Activated T-cell treated with anti-CD3 and anti-CD28 coated beads, Interleukin-2, amount 50 U/mL, for 48 hours (primary cell): ENCODE measurements around the gene CEMIP.

ENCODE experiments used
- DNase-seq, 2 experiments: peaks; one replicate each; pipeline ENCODE4 v3.0.0-alpha.2; 2020

Gene CEMIP

GRCh38 chr15:80966431-80967197 lies 187.4 kb downstream of the CEMIP start:
- no peak for DNase-seq

DNA sequence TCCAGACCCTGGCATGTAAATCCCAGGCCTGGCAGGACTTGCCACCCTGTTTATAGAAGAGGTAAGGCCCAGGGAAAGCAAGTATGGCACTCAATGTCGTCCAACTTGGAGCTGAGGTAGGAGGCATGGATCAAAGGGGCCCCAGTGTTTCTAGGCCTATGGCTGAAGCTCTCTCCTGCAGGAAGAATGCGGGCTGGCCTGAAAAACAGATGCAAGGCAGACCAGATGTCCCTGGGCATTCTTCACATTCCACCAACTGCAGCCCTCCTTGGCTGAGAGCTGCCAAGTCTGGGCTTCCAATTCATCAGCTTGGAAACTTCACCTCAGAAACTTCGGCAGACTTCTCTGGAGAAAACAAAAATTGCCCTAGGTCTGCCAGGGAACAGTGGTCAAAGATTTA lies 188.3 kb downstream of the CEMIP start:
- DNase-seq: no peak

GRCh38 chr15:80967991-80968510 lies 188.9 kb downstream of the CEMIP start:
- DNase-seq: no peak

- DNase-seq: no peak
Measured at GRCh38 chr15:80969316-80969715, 190.1 kb downstream of the CEMIP start.

GRCh38 chr15:80970018-80970657 lies 191.0 kb downstream of the CEMIP start:
- peak; percentile 63 to 70 for DNase-seq

- DNase-seq: no peak
Measured at GRCh38 chr15:80970658-80971057, 191.5 kb downstream of the CEMIP start.

DNA sequence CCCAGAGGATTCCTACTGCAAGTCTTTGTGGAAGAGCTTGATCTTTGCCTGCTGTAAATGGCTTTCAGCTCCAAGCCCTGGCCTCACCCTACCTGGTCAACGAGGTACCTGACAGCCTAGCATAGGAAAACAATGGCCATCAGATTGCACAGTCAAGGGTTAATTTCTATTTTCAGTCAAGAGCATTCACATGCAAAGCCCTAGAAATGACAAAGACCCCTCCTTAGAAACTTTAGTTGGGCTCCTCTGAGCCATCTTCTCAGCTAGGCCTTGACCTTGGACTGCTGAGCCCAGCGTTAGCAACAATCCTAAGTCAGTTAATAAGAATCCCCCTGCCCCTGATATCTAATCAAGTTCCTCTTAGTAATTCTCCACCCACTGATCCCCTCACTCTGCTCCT lies 192.0 kb downstream of the CEMIP start:
- DNase-seq: no peak

DNA sequence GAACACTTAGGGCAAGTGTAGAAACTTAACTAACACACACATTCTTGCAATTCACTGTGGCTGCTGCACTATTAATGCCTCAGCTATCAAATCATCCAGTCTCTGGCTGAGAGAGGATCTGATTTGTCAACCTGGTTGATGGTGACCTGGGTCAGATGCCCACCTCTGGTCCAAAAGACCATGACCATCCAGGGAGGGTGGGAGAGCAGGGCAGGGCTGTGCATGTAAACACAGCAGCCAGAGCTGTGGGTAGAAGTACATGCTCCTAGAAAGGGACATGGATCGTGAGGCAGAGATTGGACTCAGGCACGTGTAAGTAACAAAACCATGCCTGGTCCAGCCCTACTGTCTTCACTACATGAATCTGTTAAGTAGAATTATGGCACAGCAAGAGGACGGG lies 193.1 kb downstream of the CEMIP start:
- DNase-seq: no peak

- DNase-seq: no peak
Measured at GRCh38 chr15:80974914-80975313, 195.7 kb downstream of the CEMIP start.

DNA sequence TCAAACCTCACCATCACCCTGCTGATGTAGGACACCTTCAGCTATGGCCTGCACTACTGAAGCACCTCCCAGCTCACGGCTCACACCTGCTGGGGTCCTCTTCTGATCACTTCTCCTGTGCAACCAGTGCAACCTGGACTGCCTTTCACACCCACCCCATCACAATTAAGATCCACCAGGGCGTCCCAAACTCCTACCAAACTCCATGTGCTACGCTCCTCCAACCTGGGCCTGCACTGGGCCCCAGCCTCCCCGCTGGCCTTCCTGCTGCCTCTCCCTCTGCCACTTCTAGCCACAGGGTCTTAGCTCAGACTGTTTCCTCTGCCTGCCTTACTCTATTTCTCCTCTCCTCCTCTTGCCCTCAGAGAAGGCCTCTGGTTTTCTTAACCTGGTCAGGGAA lies 197.7 kb downstream of the CEMIP start:
- DNase-seq: no peak

GRCh38 chr15:80977627-80978036 lies 198.5 kb downstream of the CEMIP start:
- DNase-seq: peak; percentile 63

GRCh38 chr15:80978685-80979329 lies 199.6 kb downstream of the CEMIP start:
- DNase-seq: no peak

GRCh38 chr15:80979538-80980200 lies 200.5 kb downstream of the CEMIP start:
- no peak for DNase-seq

DNA sequence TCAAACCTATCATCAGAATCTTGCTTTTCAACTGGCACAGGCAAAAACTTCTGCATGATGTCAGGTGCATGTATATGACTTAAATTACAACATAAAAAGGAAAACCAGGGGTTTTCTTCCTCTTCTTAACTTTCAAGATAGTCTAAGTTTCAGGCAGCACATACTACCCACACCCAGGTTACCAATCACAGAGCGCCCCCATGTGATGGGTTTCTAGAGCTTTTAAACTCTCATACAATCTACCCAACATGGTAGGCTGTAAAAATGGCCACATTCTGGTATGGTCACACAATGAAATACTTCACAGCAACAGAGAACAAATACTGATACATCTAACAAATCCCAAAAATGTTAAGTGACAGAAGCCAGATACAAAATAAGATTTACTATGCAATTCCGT lies 203.0 kb downstream of the CEMIP start:
- no peak for DNase-seq

GRCh38 chr15:80982839-80983238 lies 203.7 kb downstream of the CEMIP start:
- DNase-seq: no peak

DNA sequence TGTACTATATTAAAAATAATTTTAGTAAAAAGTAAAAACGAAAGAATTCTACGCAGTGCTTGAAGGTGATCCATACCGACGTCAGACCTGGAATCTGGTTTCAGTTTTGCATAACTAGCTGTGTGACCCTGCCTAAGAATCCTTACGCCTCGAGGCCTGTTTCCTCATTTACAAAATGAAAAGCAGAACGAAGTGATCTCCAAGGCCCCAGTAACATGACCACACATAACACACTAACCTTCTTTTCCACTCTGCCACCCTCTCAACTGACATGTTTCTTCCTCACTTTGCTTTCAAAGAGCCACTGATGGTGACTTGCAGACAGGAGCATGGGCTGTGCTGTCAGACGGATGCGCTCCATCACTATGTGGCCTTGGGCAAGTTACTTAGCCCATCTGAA lies 205.7 kb downstream of the CEMIP start:
- DNase-seq: no peak

- DNase-seq: no peak
Measured at GRCh38 chr15:80985981-80986380, 206.8 kb downstream of the CEMIP start.

DNA sequence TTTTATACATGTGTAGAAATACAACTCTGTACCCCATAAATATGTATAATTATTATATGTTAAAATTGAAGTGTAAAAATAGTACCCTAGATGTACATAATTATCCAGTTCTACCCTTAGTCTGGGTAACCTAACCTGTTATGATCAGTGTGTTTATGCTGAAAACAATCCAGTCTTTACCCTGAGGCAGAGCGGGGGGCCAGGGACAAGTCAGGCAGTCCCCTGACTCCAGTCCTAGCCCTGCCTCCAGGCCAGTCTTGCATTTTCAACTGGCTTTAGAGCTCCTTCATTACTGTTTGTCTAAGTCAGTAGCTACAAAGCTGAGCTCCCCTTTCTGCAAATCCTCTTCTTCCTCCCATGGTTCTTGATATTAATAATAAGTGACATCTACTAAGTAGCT lies 207.3 kb downstream of the CEMIP start:
- DNase-seq: no peak

- no peak for DNase-seq
Measured at GRCh38 chr15:80988148-80988796, 209.1 kb downstream of the CEMIP start.

GRCh38 chr15:80989081-80989517 lies 209.9 kb downstream of the CEMIP start:
- DNase-seq: no peak

- peak; percentile 98 to 99 for DNase-seq
Measured at GRCh38 chr15:80989518-80990478, 210.6 kb downstream of the CEMIP start, which contains the start of gene MESD. TSS of gene MESD (minus strand) at chr15:80989819. CDS start at chr15:80989791, 28 bp downstream.
